ENCODE measurements around the gene RHOT1. TPM values are rescaled to one million over a fixed set of nuclear protein-coding genes. Genes with fewer than 3 reads are reported as not detected.
"Not testable (repeated sequence)": the region's sequence is repeated elsewhere in the genome, so short reads cannot be mapped to it uniquely, and the experiment has no call there.

The RHOT1 gene
- total RNA-seq, 1 donor from 2014 or later = 35.9 TPM

- no peak for DNase-seq (ENCODE audit: low read depth, low spot score)
Observed at GRCh38 chr17:32124985-32125847, 17.1 kb upstream of the RHOT1 start.

- DNase-seq (ENCODE audit: low read depth, low spot score) = no peak
Observed at GRCh38 chr17:32125848-32126153, 16.5 kb upstream of the RHOT1 start.

- DNase-seq (ENCODE audit: low read depth, low spot score) = no peak
Observed at GRCh38 chr17:32126325-32126724, 16.0 kb upstream of the RHOT1 start.

- no peak for DNase-seq (ENCODE audit: low read depth, low spot score)
Observed at GRCh38 chr17:32126746-32127145, 15.6 kb upstream of the RHOT1 start.

GRCh38 chr17:32127158-32127897 lies 15.0 kb upstream of the RHOT1 start:
- no peak for DNase-seq (ENCODE audit: low read depth, low spot score)

GRCh38 chr17:32128470-32128869 lies 13.8 kb upstream of the RHOT1 start:
- DNase-seq (ENCODE audit: low read depth, low spot score) = not testable (repeated sequence)

GRCh38 chr17:32135497-32136117 lies 6.7 kb upstream of the RHOT1 start:
- not testable (repeated sequence) for DNase-seq (ENCODE audit: low read depth, low spot score)

GRCh38 chr17:32136856-32137255 lies 5.4 kb upstream of the RHOT1 start:
- DNase-seq (ENCODE audit: low read depth, low spot score) = no peak

- not testable (repeated sequence) for DNase-seq (ENCODE audit: low read depth, low spot score)
Observed at GRCh38 chr17:32139504-32139903, 2.8 kb upstream of the RHOT1 start.

GRCh38 chr17:32141258-32141657 lies 1.0 kb upstream of the RHOT1 start:
- peak; percentile 71 for DNase-seq (ENCODE audit: low read depth, low spot score)

- DNase-seq (ENCODE audit: low read depth, low spot score) = no peak
Observed at GRCh38 chr17:32141679-32142037, 644 bp upstream of the RHOT1 start.

GRCh38 chr17:32142857-32143526 lies 690 bp downstream of the RHOT1 start:
- no peak for DNase-seq (ENCODE audit: low read depth, low spot score)

- DNase-seq (ENCODE audit: low read depth, low spot score) = no peak
Observed at GRCh38 chr17:32143527-32143870, 1.2 kb downstream of the RHOT1 start.

GRCh38 chr17:32144442-32144841 lies 2.1 kb downstream of the RHOT1 start:
- not testable (repeated sequence) for DNase-seq (ENCODE audit: low read depth, low spot score)

GRCh38 chr17:32148351-32148750 lies 6.0 kb downstream of the RHOT1 start:
- DNase-seq (ENCODE audit: low read depth, low spot score) = no peak

GRCh38 chr17:32150358-32150757 lies 8.1 kb downstream of the RHOT1 start:
- no peak for DNase-seq (ENCODE audit: low read depth, low spot score)

- DNase-seq (ENCODE audit: low read depth, low spot score) = no peak
Observed at GRCh38 chr17:32152130-32152529, 9.8 kb downstream of the RHOT1 start.

- no peak for DNase-seq (ENCODE audit: low read depth, low spot score)
Observed at GRCh38 chr17:32155896-32156295, 13.6 kb downstream of the RHOT1 start.

GRCh38 chr17:32156656-32157055 lies 14.4 kb downstream of the RHOT1 start:
- DNase-seq (ENCODE audit: low read depth, low spot score) = no peak

- DNase-seq (ENCODE audit: low read depth, low spot score) = no peak
Observed at GRCh38 chr17:32157225-32157624, 14.9 kb downstream of the RHOT1 start.

GRCh38 chr17:32158870-32159585 lies 16.7 kb downstream of the RHOT1 start:
- DNase-seq (ENCODE audit: low read depth, low spot score) = no peak
